Panc1 (cell line): Measurements from ENCODE around the gene AKAP1. TPM values are rescaled to one million over a fixed set of nuclear protein-coding genes. Genes with fewer than 3 reads are reported as not detected.

Experiments used
- ATAC-seq: fragments of 200-7000 bp; cut with Tn5 transposase; 2 replicates; pipeline ENCODE4 v1.9.1; 2020; ENCODE audit warnings: mild to moderate bottlenecking, moderate library complexity
- BruUV-seq: library from RNA; stranded (reverse); fragments of 400-500 nt; replicated peaks from 2 replicates; lab custom pipeline; 2021; lab: Mats Ljungman, UMichigan
- CTCF ChIA-PET: fragments of 300-600 bp; sonication (Branson Sonifier 250); formaldehyde crosslinking; loops from one replicate; lab custom pipeline; 2022; ENCODE audit warnings: antibody characterized with exemption; lab: Charles Lee
- POLR2A ChIA-PET: fragments of 300-600 bp; sonication (Branson Sonifier 250); formaldehyde crosslinking; loops from one replicate; lab custom pipeline; 2022; ENCODE audit warnings: antibody characterized with exemption; lab: Charles Lee
- DNase-seq: peaks from one replicate; pipeline ENCODE4 v3.0.0-alpha.2; 2010; ENCODE audit warnings: low read depth, low spot score
- H3K27ac ChIP-seq: 2 replicates; pipeline ENCODE4 v1.5.1; 2011; ENCODE audit warnings: mild to moderate bottlenecking, low read length, inconsistent platforms
- H3K27me3 ChIP-seq: fragments of 200-500 bp; sonication (Bioruptor generic); 2 replicates; pipeline ENCODE4 v1.6.0; 2014; ENCODE audit warnings: low read length, inconsistent platforms; ENCODE audit not compliant: control insufficient read depth, insufficient read depth
- H3K36me3 ChIP-seq: fragments of 200-500 bp; sonication (Bioruptor generic); 2 replicates; pipeline ENCODE4 v1.5.1; 2014; ENCODE audit warnings: inconsistent platforms, mild to moderate bottlenecking, low read length, moderate library complexity; ENCODE audit not compliant: control insufficient read depth, insufficient read depth
- H3K4me1 ChIP-seq: 2 replicates; pipeline ENCODE4 v1.5.1; 2011; ENCODE audit warnings: inconsistent platforms, mild to moderate bottlenecking, low read length, moderate library complexity; ENCODE audit not compliant: control insufficient read depth, insufficient read depth
- H3K4me3 ChIP-seq, 2 experiments: 2 replicates each; pipeline ENCODE4 v1.5.1; 2011 to 2012; ENCODE audit warnings: low read depth in 2 of 2, low read length in 2 of 2, mild to moderate bottlenecking in 2 of 2, inconsistent platforms in 1 of 2, moderate library complexity in 1 of 2
- H3K9me3 ChIP-seq: fragments of 200-500 bp; sonication (Bioruptor generic); 2 replicates; pipeline ENCODE4 v1.5.1; 2014; ENCODE audit warnings: low read depth, mild to moderate bottlenecking, inconsistent platforms, low read length, moderate library complexity; ENCODE audit not compliant: control insufficient read depth, insufficient read depth
- POLR2AphosphoS5 ChIP-seq: IDR thresholded peaks from 2 replicates; pipeline ENCODE4 v1.6.1; 2012; ENCODE audit warnings: mild to moderate bottlenecking, low read depth, low read length, moderate library complexity
- REST ChIP-seq, 2 experiments: IDR thresholded peaks; 2 replicates each; pipeline ENCODE4 v1.6.1; 2011 to 2012; ENCODE audit warnings: low read depth in 2 of 2, control low read depth in 1 of 2, low read length in 1 of 2, mild to moderate bottlenecking in 1 of 2, moderate library complexity in 1 of 2; ENCODE audit not compliant: insufficient read depth in 1 of 2
- SIN3A ChIP-seq: IDR thresholded peaks from 2 replicates; pipeline ENCODE4 v1.6.1; 2012; ENCODE audit warnings: low read depth, mild to moderate bottlenecking, low read length, moderate library complexity, borderline replicate concordance; ENCODE audit not compliant: insufficient read depth
- TCF7L2 ChIP-seq: IDR thresholded peaks from 2 replicates; pipeline ENCODE4 v1.6.1; 2011; ENCODE audit warnings: mild to moderate bottlenecking, low read depth, low read length, inconsistent platforms
- in situ Hi-C: cut with HindIII; loops from 2 replicates; pipeline ENCODE4 v1.10.0; 2016; ENCODE audit warnings: low sequenced_read_pairs, low pct_unique_long_range_greater_than_20kb
- intact Hi-C: fragments of 100-400 bp; cut with micrococcal nuclease; formaldehyde crosslinking; loops from one replicate; pipeline ENCODE4 v1.10.0; 2022; ENCODE audit not compliant: unreplicated experiment
- total RNA-seq: library from RNA; stranded (reverse); gene quantifications from one replicate; pipeline ENCODE4 v1.2.1, GENCODE V29; 2021; ENCODE audit not compliant: unreplicated experiment
- TF ChIP-seq, protein P1 (sequence below): fragments of 450-650 bp; IDR thresholded peaks from 2 replicates; pipeline ENCODE4 v1.5.1; 2017; ENCODE audit warnings: mild to moderate bottlenecking

AKAP1 gene
- total RNA-seq, 1 experiment from 2014 or later, result 52.7 TPM

GRCh38 chr17:57091186-57091618, 6.2 kb downstream of the AKAP1 start:
- intact Hi-C loops, result no loop called here

GRCh38 chr17:57092171-57092570, 7.1 kb downstream of the AKAP1 start:
- Histone ChIP-seq H3K27ac (no peak overlapping the region; the same call in 1 of the 2 replicates), H3K27me3 (no peaks in the 10 kb centered on the region), H3K9me3 (no peaks in the 10 kb centered on the region), H3K4me1 (peaks cover 29% of the 10 kb centered on the region), H3K4me3 (no peak overlapping the region), H3K36me3 (no peaks in the 10 kb centered on the region)
- DNase-seq (no peak), ATAC-seq (no peak)
- TF ChIP-seq POLR2AphosphoS5 (no peak), REST (IDR thresholded peaks at IDR 0.05; ENCODE audit: insufficient read depth in 1 of 2, low read depth in 2 of 2, low read length in 1 of 2) (no peak), TCF7L2 (no peak), SIN3A (no peak)
- TF ChIP-seq, protein P1, sequence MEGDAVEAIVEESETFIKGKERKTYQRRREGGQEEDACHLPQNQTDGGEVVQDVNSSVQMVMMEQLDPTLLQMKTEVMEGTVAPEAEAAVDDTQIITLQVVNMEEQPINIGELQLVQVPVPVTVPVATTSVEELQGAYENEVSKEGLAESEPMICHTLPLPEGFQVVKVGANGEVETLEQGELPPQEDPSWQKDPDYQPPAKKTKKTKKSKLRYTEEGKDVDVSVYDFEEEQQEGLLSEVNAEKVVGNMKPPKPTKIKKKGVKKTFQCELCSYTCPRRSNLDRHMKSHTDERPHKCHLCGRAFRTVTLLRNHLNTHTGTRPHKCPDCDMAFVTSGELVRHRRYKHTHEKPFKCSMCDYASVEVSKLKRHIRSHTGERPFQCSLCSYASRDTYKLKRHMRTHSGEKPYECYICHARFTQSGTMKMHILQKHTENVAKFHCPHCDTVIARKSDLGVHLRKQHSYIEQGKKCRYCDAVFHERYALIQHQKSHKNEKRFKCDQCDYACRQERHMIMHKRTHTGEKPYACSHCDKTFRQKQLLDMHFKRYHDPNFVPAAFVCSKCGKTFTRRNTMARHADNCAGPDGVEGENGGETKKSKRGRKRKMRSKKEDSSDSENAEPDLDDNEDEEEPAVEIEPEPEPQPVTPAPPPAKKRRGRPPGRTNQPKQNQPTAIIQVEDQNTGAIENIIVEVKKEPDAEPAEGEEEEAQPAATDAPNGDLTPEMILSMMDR, result no peak
- in situ Hi-C loops, result no loop called here
- intact Hi-C loops, result no loop called here
- CTCF ChIA-PET, result no interaction called here
- BruUV-seq, result no TSS peak
- POLR2A ChIA-PET, result no interaction called here

More at GRCh38 chr17:57091186-57091618, 6.2 kb downstream of the AKAP1 start:
- Histone ChIP-seq H3K4me1 (peaks cover 32% of the 10 kb centered on the region), H3K27ac (no peak overlapping the region), H3K9me3 (no peaks in the 10 kb centered on the region), H3K36me3 (no peaks in the 10 kb centered on the region), H3K4me3 (no peak overlapping the region), H3K27me3 (no peaks in the 10 kb centered on the region)
- no TSS peak for BruUV-seq
- TF ChIP-seq REST (IDR thresholded peaks at IDR 0.05; ENCODE audit: insufficient read depth in 1 of 2, low read depth in 2 of 2, low read length in 1 of 2) (no peak), SIN3A (no peak), POLR2AphosphoS5 (no peak), TCF7L2 (no peak)
- TF ChIP-seq, protein P1, result no peak
- in situ Hi-C loops, result no loop called here
- ChIA-PET CTCF (no interaction called here), POLR2A (interaction anchor here (0.6 kb wide), 1 partner anchor 15 kb away, joined by 4 read pairs; no protein-coding TSS in a partner anchor)
- ATAC-seq (no peak), DNase-seq (no peak)
